Thyroid gland (tissue), 4 donors: ENCODE data around the gene BCAT1.

ENCODE experiments used
- CTCF ChIP-seq, 6 experiments: fragments of 200-600 bp in 3 of 6; fragments of 450-650 bp in 3 of 6; sonication (generic) in 3 of 6; IDR thresholded peaks; one replicate each; pipeline ENCODE4 v1.5.1; 2016 to 2019; ENCODE audit warnings: antibody characterized with exemption in 6 of 6, mild to moderate bottlenecking in 2 of 6, inconsistent platforms in 1 of 6, moderate library complexity in 1 of 6
- POLR2A ChIP-seq, 2 donors: fragments of 450-650 bp; IDR thresholded peaks; one replicate each; pipeline ENCODE4 v1.6.1; 2017; ENCODE audit warnings: antibody characterized with exemption in 2 of 2, mild to moderate bottlenecking in 2 of 2, moderate library complexity in 1 of 2

GRCh38 chr12:24803430-24804245, 145.3 kb downstream of the BCAT1 start:
- no peak for TF ChIP-seq CTCF (IDR thresholded peaks at IDR 0.05)
- no peak for TF ChIP-seq POLR2A (IDR thresholded peaks at IDR 0.05)
